AG04450 (cell line): ENCODE measurements around the gene LRP5. TPM values are rescaled to one million over a fixed set of nuclear protein-coding genes. Genes with fewer than 3 reads are reported as not detected.

Experiments used
- CTCF ChIA-PET: fragments of 300-600, 350-600 bp; formaldehyde crosslinking; extraction: SDS; loops from one replicate; lab custom pipeline; 2022; ENCODE audit warnings: antibody characterized with exemption, inconsistent platforms; lab: Charles Lee
- POLR2A ChIA-PET: fragments of 350-600 bp; formaldehyde crosslinking; extraction: SDS; loops from one replicate; lab custom pipeline; 2021; ENCODE audit warnings: antibody characterized with exemption, inconsistent platforms; lab: Yijun Ruan, JAX
- DNase-seq: peaks from one replicate; pipeline ENCODE4 v3.0.0-alpha.2; 2011; ENCODE audit warnings: low read depth, low spot score
- H3K27ac ChIP-seq: one replicate; pipeline ENCODE4 v1.5.1; 2012; ENCODE audit warnings: low read depth, low read length, control low read depth
- H3K27me3 ChIP-seq: one replicate; pipeline ENCODE4 v1.6.0; 2012; ENCODE audit warnings: low read length; ENCODE audit not compliant: control insufficient read depth, insufficient read depth
- H3K4me3 ChIP-seq: 2 replicates; pipeline ENCODE4 v1.5.1; 2011; ENCODE audit warnings: mild to moderate bottlenecking, low read depth, low read length, control low read depth
- H3K9me3 ChIP-seq: 2 replicates; pipeline ENCODE4 v1.5.1; 2012; ENCODE audit warnings: low read length; ENCODE audit not compliant: control insufficient read depth, insufficient read depth
- CTCF ChIP-seq: IDR thresholded peaks from 2 replicates; pipeline ENCODE4 v1.5.1; 2011; ENCODE audit warnings: low read depth, low read length, control low read depth, inconsistent platforms
- polyA plus RNA-seq: library from polyadenylated mRNA; depleted of rRNA; stranded (reverse); fragments of >200 nt; gene quantifications from 2 replicates; pipeline ENCODE4 v1.2.3, GENCODE V29; 2011

Gene LRP5
- polyA plus RNA-seq, 1 experiment, result 4.9 TPM

GRCh38 chr11:68321293-68322051 is 9.1 kb downstream of the LRP5 start:
- no peak for TF ChIP-seq CTCF
- no peak for DNase-seq
- no peak overlapping the region for H3K4me3 ChIP-seq
- no peaks in the 10 kb centered on the region for H3K27me3 ChIP-seq
- H3K27ac ChIP-seq, result no peak overlapping the region
- CTCF ChIA-PET, result interaction anchor here (1.0 to 1.5 kb wide), 2 partner anchors 10 to 23 kb away, joined by 3 read pairs; no protein-coding TSS in a partner anchor
- POLR2A ChIA-PET, result no interaction called here
- H3K9me3 ChIP-seq, result no peaks in the 10 kb centered on the region

GRCh38 chr11:68322052-68322430 is 9.7 kb downstream of the LRP5 start:
- no peak for DNase-seq
- CTCF ChIA-PET, result interaction anchor here (0.6 to 1.5 kb wide), 2 partner anchors 24 to 30 kb away, joined by 3 to 9 read pairs; no protein-coding TSS in a partner anchor
- no peak for TF ChIP-seq CTCF

GRCh38 chr11:68324241-68324640 is 11.8 kb downstream of the LRP5 start:
- Histone ChIP-seq H3K27ac (no peak overlapping the region), H3K27me3 (no peaks in the 10 kb centered on the region), H3K9me3 (no peaks in the 10 kb centered on the region; the same call in 1 of the 2 replicates), H3K4me3 (no peak overlapping the region)
- TF ChIP-seq CTCF, result no peak
- POLR2A ChIA-PET, result no interaction called here
- no peak for DNase-seq
- CTCF ChIA-PET, result no interaction called here

More at GRCh38 chr11:68322052-68322430, 9.7 kb downstream of the LRP5 start:
- no peaks in the 10 kb centered on the region; the same call in 1 of the 2 replicates for H3K9me3 ChIP-seq
- H3K27ac ChIP-seq, result no peak overlapping the region
- no peaks in the 10 kb centered on the region for H3K27me3 ChIP-seq
- H3K4me3 ChIP-seq, result no peak overlapping the region
- POLR2A ChIA-PET, result no interaction called here

GRCh38 chr11:68324695-68325094 is 12.3 kb downstream of the LRP5 start:
- Histone ChIP-seq H3K27me3 (no peaks in the 10 kb centered on the region), H3K9me3 (no peaks in the 10 kb centered on the region; the same call in 1 of the 2 replicates), H3K27ac (no peak overlapping the region), H3K4me3 (no peak overlapping the region)
- DNase-seq, result no peak
- CTCF ChIA-PET, result no interaction called here
- POLR2A ChIA-PET, result no interaction called here
- TF ChIP-seq CTCF, result no peak
